ENCODE measurements around the gene SLC9B1.
"Not testable (repeated sequence)": the region's sequence is repeated elsewhere in the genome, so short reads cannot be mapped to it uniquely, and the experiment has no call there.

SLC9B1 gene

DNA sequence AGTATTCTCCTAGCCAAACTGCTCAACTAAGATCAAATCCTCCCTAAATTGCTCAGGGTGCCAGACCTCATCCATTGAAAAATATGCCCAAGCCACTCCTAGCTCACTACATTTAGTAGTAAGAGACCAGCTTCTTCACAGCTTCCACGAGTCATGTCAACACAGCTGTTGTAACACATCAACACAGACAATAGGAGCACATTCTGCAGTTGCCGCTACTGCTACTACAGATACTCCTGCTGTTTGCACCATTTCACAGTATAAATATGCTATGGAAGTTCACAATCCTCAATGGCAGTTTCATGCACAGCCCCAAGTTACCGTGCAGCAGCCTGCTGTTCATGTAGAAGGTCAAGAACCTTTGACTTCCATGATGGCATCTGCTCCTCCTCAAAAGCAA is 121.9 kb downstream of the SLC9B1 start:
- H3K27me3 ChIP-seq (ENCODE audit: control insufficient read depth in 3 of 3, insufficient read depth in 3 of 3, low read depth in 1 of 3, low read length in 3 of 3); H3K9me3 ChIP-seq (replicated peaks in 1 of 2; ENCODE audit: control insufficient read depth in 2 of 2, insufficient read depth in 1 of 2, low read depth in 1 of 2, low read length in 2 of 2); H2AK5ac ChIP-seq (ENCODE audit: low read depth, low read length); H3K4ac ChIP-seq (ENCODE audit: low read length); H3K18ac ChIP-seq (ENCODE audit: low read length); H2BK12ac ChIP-seq (ENCODE audit: low read length); H3K27ac ChIP-seq (replicated peaks; ENCODE audit: low read length); H3K79me1 ChIP-seq (ENCODE audit: low read depth, low read length); H2AFZ ChIP-seq (ENCODE audit: low read length); H3K4me2 ChIP-seq (ENCODE audit: insufficient read depth, low read length, poor library complexity, severe bottlenecking); H3K23ac ChIP-seq (ENCODE audit: low read depth, low read length, poor library complexity); H3K9ac ChIP-seq (ENCODE audit: low read depth, low read length, poor library complexity); H3K4me1 ChIP-seq (ENCODE audit: control insufficient read depth in 2 of 2, insufficient read depth in 1 of 2, low read depth in 1 of 2, low read length in 2 of 2); H3K4me3 ChIP-seq (ENCODE audit: low read length in 2 of 2); H3K14ac ChIP-seq (ENCODE audit: low read length); H4K8ac ChIP-seq (ENCODE audit: low read depth, low read length); H4K91ac ChIP-seq (ENCODE audit: low read depth, low read length, poor library complexity); DNase-seq (ENCODE audit: low spot score); H3K36me3 ChIP-seq (replicated peaks in 1 of 2; ENCODE audit: control insufficient read depth in 2 of 2, insufficient read depth in 2 of 2, low read length in 2 of 2); H2BK120ac ChIP-seq (ENCODE audit: low read depth, low read length); H2BK15ac ChIP-seq (ENCODE audit: low read length); H2BK5ac ChIP-seq (ENCODE audit: low read length): not testable (repeated sequence)
- no CpG with 5 or more reads among the region's 3 CpGs for WGBS, 2 donors (ENCODE audit: extremely low coverage in 2 of 2, insufficient read length in 2 of 2, insufficient replicate concordance in 1 of 2)

DNA sequence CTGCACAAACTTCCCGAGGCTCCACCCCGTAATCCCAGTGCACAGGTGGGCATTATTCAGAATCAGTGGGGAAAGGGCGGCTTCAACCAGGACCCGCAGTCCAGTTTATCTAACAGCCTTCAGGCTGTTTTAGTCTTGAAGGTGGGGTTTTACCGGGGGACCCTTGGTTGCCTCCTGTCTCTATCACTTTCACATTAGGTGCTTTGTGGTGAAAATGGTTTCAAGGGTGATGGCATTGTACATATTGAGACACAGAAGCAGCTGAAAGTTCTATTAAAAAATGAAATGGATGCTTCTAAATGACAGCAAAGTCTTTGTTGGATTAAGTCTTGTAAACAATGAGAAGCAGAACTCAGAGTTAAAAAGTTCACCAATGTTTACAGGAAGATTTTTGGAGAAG is 123.0 kb downstream of the SLC9B1 start:
- H3K4me1 ChIP-seq (ENCODE audit: control insufficient read depth in 2 of 2, insufficient read depth in 1 of 2, low read depth in 1 of 2, low read length in 2 of 2); H3K9me3 ChIP-seq (replicated peaks in 1 of 2; ENCODE audit: control insufficient read depth in 2 of 2, insufficient read depth in 1 of 2, low read depth in 1 of 2, low read length in 2 of 2); H3K27me3 ChIP-seq (ENCODE audit: control insufficient read depth in 3 of 3, insufficient read depth in 3 of 3, low read depth in 1 of 3, low read length in 3 of 3); H4K8ac ChIP-seq (ENCODE audit: low read depth, low read length); H3K4ac ChIP-seq (ENCODE audit: low read length); H2AK5ac ChIP-seq (ENCODE audit: low read depth, low read length); H3K79me1 ChIP-seq (ENCODE audit: low read depth, low read length); H3K27ac ChIP-seq (replicated peaks; ENCODE audit: low read length); DNase-seq (ENCODE audit: low spot score); H3K4me2 ChIP-seq (ENCODE audit: insufficient read depth, low read length, poor library complexity, severe bottlenecking); H2BK120ac ChIP-seq (ENCODE audit: low read depth, low read length); H2AFZ ChIP-seq (ENCODE audit: low read length); H3K36me3 ChIP-seq (replicated peaks in 1 of 2; ENCODE audit: control insufficient read depth in 2 of 2, insufficient read depth in 2 of 2, low read length in 2 of 2); H3K14ac ChIP-seq (ENCODE audit: low read length); H3K18ac ChIP-seq (ENCODE audit: low read length); H3K4me3 ChIP-seq (ENCODE audit: low read length in 2 of 2); H4K91ac ChIP-seq (ENCODE audit: low read depth, low read length, poor library complexity); H2BK5ac ChIP-seq (ENCODE audit: low read length); H3K9ac ChIP-seq (ENCODE audit: low read depth, low read length, poor library complexity); H2BK12ac ChIP-seq (ENCODE audit: low read length); H2BK15ac ChIP-seq (ENCODE audit: low read length); H3K23ac ChIP-seq (ENCODE audit: low read depth, low read length, poor library complexity): not testable (repeated sequence)
- no CpG with 5 or more reads among the region's 5 CpGs for whole genome bisulfite sequencing, 2 donors (ENCODE audit: extremely low coverage in 2 of 2, insufficient read length in 2 of 2, insufficient replicate concordance in 1 of 2)

DNA sequence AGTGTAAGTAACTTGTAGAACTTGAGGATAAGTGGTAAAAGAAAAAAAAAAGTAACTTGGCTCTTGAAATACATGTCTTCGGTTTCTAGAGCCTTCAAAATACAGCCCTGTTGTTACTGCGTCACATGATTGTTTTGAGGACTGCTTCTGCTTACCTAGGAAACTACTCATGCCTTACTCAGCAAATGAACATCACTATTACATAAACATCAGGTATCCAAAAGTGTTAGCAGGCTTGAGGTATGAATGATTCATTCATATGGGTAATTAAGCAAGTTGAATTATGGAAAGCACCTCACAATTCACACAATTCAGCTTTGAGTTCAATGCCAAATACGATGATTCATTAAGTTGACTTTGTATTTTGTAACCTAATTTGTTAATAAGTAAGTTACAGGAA is 129.6 kb downstream of the SLC9B1 start:
- H3K18ac ChIP-seq (ENCODE audit: low read length); H2BK12ac ChIP-seq (ENCODE audit: low read length); H3K79me1 ChIP-seq (ENCODE audit: low read depth, low read length); H3K9me3 ChIP-seq (replicated peaks in 1 of 2; ENCODE audit: control insufficient read depth in 2 of 2, insufficient read depth in 1 of 2, low read depth in 1 of 2, low read length in 2 of 2); H3K4ac ChIP-seq (ENCODE audit: low read length); H3K9ac ChIP-seq (ENCODE audit: low read depth, low read length, poor library complexity); H2BK120ac ChIP-seq (ENCODE audit: low read depth, low read length); H3K4me1 ChIP-seq (ENCODE audit: control insufficient read depth in 2 of 2, insufficient read depth in 1 of 2, low read depth in 1 of 2, low read length in 2 of 2); H3K4me2 ChIP-seq (ENCODE audit: insufficient read depth, low read length, poor library complexity, severe bottlenecking); H2AFZ ChIP-seq (ENCODE audit: low read length); H4K91ac ChIP-seq (ENCODE audit: low read depth, low read length, poor library complexity); DNase-seq (ENCODE audit: low spot score); H2BK5ac ChIP-seq (ENCODE audit: low read length); H3K27me3 ChIP-seq (ENCODE audit: control insufficient read depth in 3 of 3, insufficient read depth in 3 of 3, low read depth in 1 of 3, low read length in 3 of 3); H2AK5ac ChIP-seq (ENCODE audit: low read depth, low read length); H3K27ac ChIP-seq (replicated peaks; ENCODE audit: low read length); H2BK15ac ChIP-seq (ENCODE audit: low read length); H3K4me3 ChIP-seq (ENCODE audit: low read length in 2 of 2); H3K23ac ChIP-seq (ENCODE audit: low read depth, low read length, poor library complexity); H3K14ac ChIP-seq (ENCODE audit: low read length); H4K8ac ChIP-seq (ENCODE audit: low read depth, low read length): not testable (repeated sequence)
- peaks cover 0 to 31% of the 10 kb centered on the region in 2 donors for H3K36me3 ChIP-seq (replicated peaks in 1 of 2; ENCODE audit: control insufficient read depth in 2 of 2, insufficient read depth in 2 of 2, low read length in 2 of 2)
- WGBS, 2 donors (ENCODE audit: extremely low coverage in 2 of 2, insufficient read length in 2 of 2, insufficient replicate concordance in 1 of 2): no CpG with 5 or more reads among the region's 3 CpGs

DNA sequence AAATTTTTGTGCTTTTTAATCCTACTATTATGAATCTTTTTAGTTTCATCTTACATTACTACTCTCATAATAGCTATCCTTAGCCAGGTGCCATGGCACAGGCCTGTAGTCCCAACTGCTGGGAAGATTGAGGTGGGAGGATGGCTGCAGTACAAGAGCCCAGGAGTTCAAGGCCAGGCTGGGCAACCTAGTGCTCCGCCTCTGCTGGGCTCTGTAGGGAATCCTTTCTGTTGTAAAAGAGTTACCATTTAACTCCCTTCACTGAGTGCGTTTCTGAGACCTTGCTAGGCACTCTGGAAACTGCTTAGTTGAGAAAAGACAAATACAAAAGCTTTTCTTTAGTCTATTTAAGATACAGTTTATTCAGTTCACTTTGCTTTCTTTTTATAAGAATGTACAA is 130.9 kb downstream of the SLC9B1 start:
- not testable (repeated sequence) for H3K18ac ChIP-seq (ENCODE audit: low read length); H3K4me1 ChIP-seq (ENCODE audit: control insufficient read depth in 2 of 2, insufficient read depth in 1 of 2, low read depth in 1 of 2, low read length in 2 of 2); H3K27ac ChIP-seq (replicated peaks; ENCODE audit: low read length); H3K14ac ChIP-seq (ENCODE audit: low read length); H2BK120ac ChIP-seq (ENCODE audit: low read depth, low read length); H2BK5ac ChIP-seq (ENCODE audit: low read length); H3K4me3 ChIP-seq (ENCODE audit: low read length in 2 of 2); H3K9ac ChIP-seq (ENCODE audit: low read depth, low read length, poor library complexity); H3K9me3 ChIP-seq (replicated peaks in 1 of 2; ENCODE audit: control insufficient read depth in 2 of 2, insufficient read depth in 1 of 2, low read depth in 1 of 2, low read length in 2 of 2); DNase-seq (ENCODE audit: low spot score); H3K23ac ChIP-seq (ENCODE audit: low read depth, low read length, poor library complexity); H2BK12ac ChIP-seq (ENCODE audit: low read length); H3K79me1 ChIP-seq (ENCODE audit: low read depth, low read length); H4K8ac ChIP-seq (ENCODE audit: low read depth, low read length); H2BK15ac ChIP-seq (ENCODE audit: low read length); H3K27me3 ChIP-seq (ENCODE audit: control insufficient read depth in 3 of 3, insufficient read depth in 3 of 3, low read depth in 1 of 3, low read length in 3 of 3); H3K4me2 ChIP-seq (ENCODE audit: insufficient read depth, low read length, poor library complexity, severe bottlenecking); H4K91ac ChIP-seq (ENCODE audit: low read depth, low read length, poor library complexity); H2AK5ac ChIP-seq (ENCODE audit: low read depth, low read length); H2AFZ ChIP-seq (ENCODE audit: low read length); H3K4ac ChIP-seq (ENCODE audit: low read length)
- H3K36me3 ChIP-seq (replicated peaks in 1 of 2; ENCODE audit: control insufficient read depth in 2 of 2, insufficient read depth in 2 of 2, low read length in 2 of 2): peaks cover 0 to 44% of the 10 kb centered on the region in 2 donors
- no CpG with 5 or more reads among the region's 2 CpGs for WGBS, 2 donors (ENCODE audit: extremely low coverage in 2 of 2, insufficient read length in 2 of 2, insufficient replicate concordance in 1 of 2)

All from neuronal stem cell (in vitro differentiated cells).